K562 (cell line): ENCODE data around the gene SPEM2. TPM values are rescaled to one million over a fixed set of nuclear protein-coding genes. Genes with fewer than 3 reads are reported as not detected.
A peak's percentile ranks its signal among the peaks of the same experiment; 100 is the strongest.

Experiments
- ATAC-seq: fragments of 200-7000 bp; cut with Tn5 transposase; 3 replicates; pipeline ENCODE4 v1.9.1; 2020; ENCODE audit warnings: moderate library complexity
- BruUV-seq: library from RNA; stranded (reverse); fragments of 400-500 nt; replicated peaks from 2 replicates; lab custom pipeline; 2021; lab: Mats Ljungman, UMichigan
- CTCF ChIA-PET: fragments of 300-600 bp; formaldehyde crosslinking; extraction: SDS; loops from one replicate; lab custom pipeline; 2021; ENCODE audit warnings: low intra/inter-chr PET ratio; lab: Yijun Ruan, JAX
- POLR2A ChIA-PET: fragments of 300-600, 350-650 bp; sonication (Branson Sonifier 250); formaldehyde crosslinking; extraction: SDS; loops from one replicate; lab custom pipeline; 2021; ENCODE audit warnings: antibody characterized with exemption, inconsistent platforms; lab: Yijun Ruan, JAX
- DNase-seq, 4 experiments: peaks; one replicate each; pipeline versions ENCODE4 v3.0.0 to v3.0.0-alpha.2; 2011 to 2018; ENCODE audit warnings: low spot score in 3 of 4, mixed read lengths in 3 of 4; ENCODE audit errors: extremely low read depth in 1 of 4
- FAIRE-seq: peaks from 2 replicates; lab custom pipeline; 2011; peaks lifted over from hg19 to GRCh38; lab: Jason Lieb, UNC
- H2AFZ ChIP-seq: 2 replicates; pipeline ENCODE4 v1.6.0; 2011; ENCODE audit warnings: low read depth, low read length, control low read depth, inconsistent platforms
- H3K27ac ChIP-seq: fragments of 200-600 bp; 3 replicates; pipeline ENCODE4 v1.8.0; 2011; ENCODE audit warnings: low read depth, mild to moderate bottlenecking, control low read depth, inconsistent platforms, low read length, moderate library complexity, mixed read lengths; ENCODE audit errors: extremely low read depth
- H3K27me3 ChIP-seq, 2 experiments: fragments of 300-600 bp in 1 of 2; 2 replicates in 1 of 2; 3 replicates in 1 of 2; pipeline versions ENCODE4 v1.6.0 to v1.8.0; 2011; ENCODE audit warnings: inconsistent platforms in 2 of 2, low read length in 2 of 2, mild to moderate bottlenecking in 1 of 2, mixed read lengths in 1 of 2, moderate library complexity in 1 of 2; ENCODE audit not compliant: control insufficient read depth in 2 of 2, insufficient read depth in 2 of 2
- H3K36me3 ChIP-seq: fragments of 300-600 bp; 3 replicates; pipeline ENCODE4 v1.8.0; 2011; ENCODE audit warnings: mild to moderate bottlenecking, low read length, inconsistent platforms; ENCODE audit not compliant: control insufficient read depth, insufficient read depth
- H3K4me1 ChIP-seq, 2 experiments: fragments of 200-600 bp in 1 of 2; replicated peaks in 1 of 2; 2 replicates in 1 of 2; 3 replicates in 1 of 2; pipeline versions ENCODE4 v1.5.1 to v1.8.0; 2011; ENCODE audit warnings: inconsistent platforms in 2 of 2, low read length in 2 of 2, mild to moderate bottlenecking in 1 of 2, mixed read lengths in 1 of 2, moderate library complexity in 1 of 2; ENCODE audit not compliant: control insufficient read depth in 2 of 2, insufficient read depth in 2 of 2
- H3K4me2 ChIP-seq: 2 replicates; pipeline ENCODE4 v1.6.1; 2011; ENCODE audit warnings: low read length, control low read depth, inconsistent platforms, mixed read lengths; ENCODE audit not compliant: insufficient read depth
- H3K4me3 ChIP-seq: fragments of 200-600 bp; sonication (generic), shearing (Covaris generic); 2 replicates; pipeline ENCODE4 v1.5.1; 2016; ENCODE audit warnings: control low read depth, inconsistent platforms
- H3K79me2 ChIP-seq: fragments of 200-600 bp; 3 replicates; pipeline ENCODE4 v1.8.0; 2011; ENCODE audit warnings: low read length, inconsistent platforms; ENCODE audit not compliant: control insufficient read depth, insufficient read depth
- H3K9ac ChIP-seq, 2 experiments: 2 replicates each; pipeline versions ENCODE4 v1.6.0 to v1.6.1; 2011; ENCODE audit warnings: low read depth in 2 of 2, low read length in 2 of 2, control low read depth in 1 of 2, inconsistent platforms in 1 of 2, mild to moderate bottlenecking in 1 of 2, mixed read lengths in 1 of 2; ENCODE audit not compliant: insufficient read depth in 1 of 2
- H3K9me1 ChIP-seq: one replicate; pipeline ENCODE4 v1.6.0; 2011; ENCODE audit warnings: inconsistent platforms, mild to moderate bottlenecking, low read length, moderate library complexity; ENCODE audit not compliant: control insufficient read depth, insufficient read depth
- H3K9me3 ChIP-seq: replicated peaks from 2 replicates; pipeline ENCODE4 v1.5.1; 2011; ENCODE audit warnings: low read depth, low read length, inconsistent platforms; ENCODE audit not compliant: control insufficient read depth, insufficient read depth
- H4K20me1 ChIP-seq: replicated peaks from 2 replicates; pipeline ENCODE4 v1.6.1; 2011; ENCODE audit warnings: low read length, inconsistent platforms, mixed read lengths; ENCODE audit not compliant: control insufficient read depth, insufficient read depth
- ATF1 ChIP-seq, 2 experiments: fragments of 450-650 bp in 1 of 2; IDR thresholded peaks; 2 replicates each; pipeline ENCODE4 v1.6.1; 2016; ENCODE audit warnings: missing compliant biosample characterization in 1 of 2, missing genetic modification characterization in 1 of 2
- CBX3 ChIP-seq, 2 experiments: IDR thresholded peaks; 1 replicate in 1 of 2; 2 replicates in 1 of 2; pipeline ENCODE4 v1.6.1; 2012; ENCODE audit warnings: inconsistent platforms in 2 of 2, low read length in 2 of 2, borderline replicate concordance in 1 of 2, control low read depth in 1 of 2
- CHCHD3 ChIP-seq: fragments of 250-450 bp; sonication (Bioruptor Pico); IDR thresholded peaks from 2 replicates; pipeline ENCODE4 v2.1.2; 2022; ENCODE audit warnings: mild to moderate bottlenecking
- CREB3L1 ChIP-seq: fragments of 450-650 bp; IDR thresholded peaks from 2 replicates; pipeline ENCODE4 v1.6.1; 2014; ENCODE audit warnings: low read depth, mild to moderate bottlenecking, moderate library complexity, borderline replicate concordance
- ERF ChIP-seq: fragments of 450-650 bp; formaldehyde crosslinking; IDR thresholded peaks from 2 replicates; pipeline ENCODE4 v1.4.0; 2020; ENCODE audit warnings: mild to moderate bottlenecking, mixed read lengths
- JUND ChIP-seq, 2 experiments: IDR thresholded peaks; 2 replicates in 1 of 2; 3 replicates in 1 of 2; pipeline ENCODE4 v1.6.1; 2011; ENCODE audit warnings: borderline replicate concordance in 2 of 2, low read depth in 2 of 2, low read length in 2 of 2, improper control_type of control experiment in 1 of 2, missing biosample characterization in 1 of 2, missing genetic modification characterization in 1 of 2, missing genetic modification reagents in 1 of 2
- KDM1A ChIP-seq, 2 experiments: fragments of 450-650 bp; IDR thresholded peaks; 2 replicates each; pipeline ENCODE4 v1.6.1; 2016; ENCODE audit warnings: mild to moderate bottlenecking in 2 of 2
- LARP7 ChIP-seq: fragments of 450-650 bp; IDR thresholded peaks from 2 replicates; pipeline ENCODE4 v1.6.1; 2016
- MCM2 ChIP-seq: fragments of 450-650 bp; IDR thresholded peaks from 2 replicates; pipeline ENCODE4 v1.6.1; 2017; ENCODE audit warnings: low read depth, mild to moderate bottlenecking
- PURB ChIP-seq: sonication (generic); formaldehyde crosslinking; IDR thresholded peaks from 2 replicates; pipeline ENCODE4 v1.9.0; 2021; ENCODE audit warnings: low read depth, mild to moderate bottlenecking, missing genetic modification reagents
- RBM25 ChIP-seq: fragments of 200-400 bp; formaldehyde crosslinking; IDR thresholded peaks from 2 replicates; pipeline ENCODE4 v1.6.1; 2018; ENCODE audit warnings: low read length, low read depth, moderate library complexity; ENCODE audit not compliant: severe bottlenecking
- TRIM24 ChIP-seq, 2 experiments: fragments of 450-650 bp; IDR thresholded peaks; 2 replicates each; pipeline ENCODE4 v1.6.1; 2016
- TRIM28 ChIP-seq: fragments of 450-650 bp; IDR thresholded peaks from 2 replicates; pipeline ENCODE4 v1.6.1; 2017
- ZFP30 ChIP-seq: fragments of 250-450 bp; sonication (Bioruptor Pico); IDR thresholded peaks from 2 replicates; pipeline ENCODE4 v1.8.0; 2022; ENCODE audit warnings: moderate library complexity, mild to moderate bottlenecking, inconsistent platforms, borderline replicate concordance
- WGBS: fragments of 100-300 bp; shearing (Covaris generic); methylation state at CpG from one replicate; pipeline ENCODE4 v1.1.6; 2016; ENCODE audit warnings: low coverage, mixed read lengths; ENCODE audit not compliant: insufficient coverage; ENCODE audit errors: missing lambda C conversion rate; 5-methylcytosine and 5-hydroxymethylcytosine counted together
- in situ Hi-C: fragments of 300-500 bp; cut with MboI; formaldehyde crosslinking; loops from 4 replicates; pipeline ENCODE4 v1.15.0; 2018; ENCODE audit warnings: inconsistent platforms, mixed read lengths
- intact Hi-C: fragments of 100-400 bp; cut with micrococcal nuclease; formaldehyde crosslinking; loops from 2 replicates; pipeline ENCODE4 v1.14.2; 2022
- polyA plus RNA-seq, 8 experiments: library from polyadenylated mRNA; depleted of rRNA in 4 of 8; stranded (reverse) in 5 of 8; unstranded in 3 of 8; fragments of >200 nt; fragmentation: Nextera tagmentation in 2 of 8; fragmentation: Illumina TruSeq in 1 of 8; extraction: Ambion mirVana in 2 of 8; extraction: Trizol in 1 of 8; gene quantifications; 2 replicates each; pipeline versions ENCODE4 v1.2.1 to v1.2.3, GENCODE V29; 2011 to 2014; ENCODE audit warnings: inconsistent platforms in 1 of 8, missing spikeins in 1 of 8
- total RNA-seq, 7 experiments: library from RNA; depleted of rRNA in 6 of 7; stranded (reverse); fragments of >200 nt in 6 of 7; fragmentation: Illumina TruSeq in 2 of 7; extraction: Trizol in 2 of 7; gene quantifications; 2 replicates each; pipeline versions ENCODE4 v1.2.1 to v1.2.3, GENCODE V29; 2011 to 2021; ENCODE audit warnings: low replicate concordance in 1 of 7
- TF ChIP-seq, protein P1 (sequence below): fragments of 150-350 bp; conservative IDR thresholded peaks from 2 replicates; pipeline ENCODE4 v1.6.1; 2014; ENCODE audit warnings: low read length
- TF ChIP-seq, protein P2 (sequence below): fragments of 450-650 bp; IDR thresholded peaks from 2 replicates; pipeline ENCODE4 v1.6.1; 2018; ENCODE audit warnings: mild to moderate bottlenecking, low read depth; ENCODE audit not compliant: partially characterized antibody

The SPEM2 gene
- total and polyA plus RNA-seq, 9 of the 15 experiments (the other 6 are each of a cell fraction or from before 2014, with no cell fraction given), result not detected

DNA sequence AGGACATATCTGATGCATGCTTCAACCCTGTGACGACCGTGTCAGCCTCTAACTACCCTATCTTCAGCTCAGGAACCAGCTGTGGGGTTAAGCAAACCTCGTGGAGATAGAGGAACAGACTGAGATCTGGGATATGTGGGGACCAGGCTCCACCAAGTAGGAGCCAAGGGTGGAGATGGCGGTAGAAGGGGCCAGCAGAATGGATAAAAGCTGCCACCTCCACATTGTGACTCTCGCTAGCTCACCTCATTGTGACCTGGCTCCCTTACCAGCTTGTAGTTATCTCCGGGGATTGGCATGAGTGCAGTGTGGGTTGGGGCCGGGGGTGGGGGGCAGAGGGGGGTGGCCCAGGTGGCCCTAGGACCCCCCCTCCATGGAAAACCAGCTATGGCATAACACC is at the start of gene SPEM2 (continued):
- TF ChIP-seq LARP7, result no peak
- no peak for TF ChIP-seq CREB3L1
- no peak for TF ChIP-seq JUND (IDR thresholded peaks at IDR 0.05; ENCODE audit: borderline replicate concordance, low read depth, low read length)
- no peak for TF ChIP-seq JUND (tag; IDR thresholded peaks at IDR 0.05; ENCODE audit: borderline replicate concordance, low read depth, low read length)

- no peaks in the 10 kb centered on the region for H3K27me3 ChIP-seq
- no peak for FAIRE-seq
- CTCF ChIA-PET, result no interaction called here
- TF ChIP-seq PURB, result no peak
- TF ChIP-seq KDM1A (IDR thresholded peaks at IDR 0.05), result peak in 1 of 2 experiments; percentile 36; a peak in 1 of 4 replicates
- TF ChIP-seq ZFP30, result peak; percentile 62; the same call in 1 of the 2 replicates
- no peak for TF ChIP-seq ATF1 (CRISPR knock-in tag; IDR thresholded peaks at IDR 0.05)
- no peak for TF ChIP-seq ATF1 (tag; IDR thresholded peaks at IDR 0.05)
- TF ChIP-seq, protein P1, sequence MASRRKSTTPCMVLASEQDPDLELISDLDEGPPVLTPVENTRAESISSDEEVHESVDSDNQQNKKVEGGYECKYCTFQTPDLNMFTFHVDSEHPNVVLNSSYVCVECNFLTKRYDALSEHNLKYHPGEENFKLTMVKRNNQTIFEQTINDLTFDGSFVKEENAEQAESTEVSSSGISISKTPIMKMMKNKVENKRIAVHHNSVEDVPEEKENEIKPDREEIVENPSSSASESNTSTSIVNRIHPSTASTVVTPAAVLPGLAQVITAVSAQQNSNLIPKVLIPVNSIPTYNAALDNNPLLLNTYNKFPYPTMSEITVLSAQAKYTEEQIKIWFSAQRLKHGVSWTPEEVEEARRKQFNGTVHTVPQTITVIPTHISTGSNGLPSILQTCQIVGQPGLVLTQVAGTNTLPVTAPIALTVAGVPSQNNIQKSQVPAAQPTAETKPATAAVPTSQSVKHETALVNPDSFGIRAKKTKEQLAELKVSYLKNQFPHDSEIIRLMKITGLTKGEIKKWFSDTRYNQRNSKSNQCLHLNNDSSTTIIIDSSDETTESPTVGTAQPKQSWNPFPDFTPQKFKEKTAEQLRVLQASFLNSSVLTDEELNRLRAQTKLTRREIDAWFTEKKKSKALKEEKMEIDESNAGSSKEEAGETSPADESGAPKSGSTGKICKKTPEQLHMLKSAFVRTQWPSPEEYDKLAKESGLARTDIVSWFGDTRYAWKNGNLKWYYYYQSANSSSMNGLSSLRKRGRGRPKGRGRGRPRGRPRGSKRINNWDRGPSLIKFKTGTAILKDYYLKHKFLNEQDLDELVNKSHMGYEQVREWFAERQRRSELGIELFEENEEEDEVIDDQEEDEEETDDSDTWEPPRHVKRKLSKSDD, result no peak
- 0 out of 4 replicates have a peak, but pooled peaks of 1 of the 2 experiments have one; percentile 18 for TF ChIP-seq TRIM24 (IDR thresholded peaks at IDR 0.05)
- TF ChIP-seq CHCHD3, result no peak
- TF ChIP-seq, protein P2, sequence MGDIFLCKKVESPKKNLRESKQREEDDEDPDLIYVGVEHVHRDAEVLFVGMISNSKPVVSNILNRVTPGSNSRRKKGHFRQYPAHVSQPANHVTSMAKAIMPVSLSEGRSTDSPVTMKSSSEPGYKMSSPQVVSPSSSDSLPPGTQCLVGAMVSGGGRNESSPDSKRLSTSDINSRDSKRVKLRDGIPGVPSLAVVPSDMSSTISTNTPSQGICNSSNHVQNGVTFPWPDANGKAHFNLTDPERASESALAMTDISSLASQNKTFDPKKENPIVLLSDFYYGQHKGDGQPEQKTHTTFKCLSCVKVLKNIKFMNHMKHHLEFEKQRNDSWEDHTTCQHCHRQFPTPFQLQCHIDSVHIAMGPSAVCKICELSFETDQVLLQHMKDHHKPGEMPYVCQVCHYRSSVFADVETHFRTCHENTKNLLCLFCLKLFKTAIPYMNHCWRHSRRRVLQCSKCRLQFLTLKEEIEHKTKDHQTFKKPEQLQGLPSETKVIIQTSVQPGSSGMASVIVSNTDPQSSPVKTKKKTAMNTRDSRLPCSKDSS, result peak; percentile 36
- TF ChIP-seq ERF (CRISPR knock-in tag), result no peak
- TF ChIP-seq RBM25, result peak; percentile 44
- TF ChIP-seq CBX3 (IDR thresholded peaks at IDR 0.05; ENCODE audit: borderline replicate concordance in 1 of 2, low read length in 2 of 2), result peak in 1 of 2 experiments; percentile 71; a peak in 1 of 3 replicates
- no peak for TF ChIP-seq MCM2
- peak; percentile 76; the same call in 1 of the 2 replicates for TF ChIP-seq TRIM28
These were observed 46.3 kb upstream of the SPEM2 start for GRCh38 chr17:7379134-7379533.

More at GRCh38 chr17:7379134-7379533, 46.3 kb upstream of the SPEM2 start:
- DNase-seq (no peak), ATAC-seq (no peak)
- H2AFZ ChIP-seq, result no peak overlapping the region
- peaks cover 2% of the 10 kb centered on the region; the same call in 1 of the 2 replicates for H3K9me3 ChIP-seq
- H3K79me2 ChIP-seq, result no peaks in the 10 kb centered on the region; the same call in 2 of the 3 replicates
- WGBS, result 71% methylated on average over 3 of the region's 3 CpGs
- H3K9ac ChIP-seq, result no peak overlapping the region
- intact Hi-C loops (no loop called here), in situ Hi-C loops (no loop called here)
- no TSS peak for BruUV-seq
- H3K36me3 ChIP-seq, result no peaks in the 10 kb centered on the region
- no peak overlapping the region for H3K4me3 ChIP-seq
- no peak overlapping the region for H3K4me2 ChIP-seq
- H3K4me1 ChIP-seq, result peaks cover 8 to 18% of the 10 kb centered on the region in 2 experiments; a peak in 4 of 5 replicates
- no peaks in the 10 kb centered on the region for H4K20me1 ChIP-seq
- POLR2A ChIA-PET, result no interaction called here
- no peaks in the 10 kb centered on the region for H3K9me1 ChIP-seq
- H3K27ac ChIP-seq, result no peak overlapping the region
